ENCODE measurements around the gene SAMD4A.

The SAMD4A gene

DNA sequence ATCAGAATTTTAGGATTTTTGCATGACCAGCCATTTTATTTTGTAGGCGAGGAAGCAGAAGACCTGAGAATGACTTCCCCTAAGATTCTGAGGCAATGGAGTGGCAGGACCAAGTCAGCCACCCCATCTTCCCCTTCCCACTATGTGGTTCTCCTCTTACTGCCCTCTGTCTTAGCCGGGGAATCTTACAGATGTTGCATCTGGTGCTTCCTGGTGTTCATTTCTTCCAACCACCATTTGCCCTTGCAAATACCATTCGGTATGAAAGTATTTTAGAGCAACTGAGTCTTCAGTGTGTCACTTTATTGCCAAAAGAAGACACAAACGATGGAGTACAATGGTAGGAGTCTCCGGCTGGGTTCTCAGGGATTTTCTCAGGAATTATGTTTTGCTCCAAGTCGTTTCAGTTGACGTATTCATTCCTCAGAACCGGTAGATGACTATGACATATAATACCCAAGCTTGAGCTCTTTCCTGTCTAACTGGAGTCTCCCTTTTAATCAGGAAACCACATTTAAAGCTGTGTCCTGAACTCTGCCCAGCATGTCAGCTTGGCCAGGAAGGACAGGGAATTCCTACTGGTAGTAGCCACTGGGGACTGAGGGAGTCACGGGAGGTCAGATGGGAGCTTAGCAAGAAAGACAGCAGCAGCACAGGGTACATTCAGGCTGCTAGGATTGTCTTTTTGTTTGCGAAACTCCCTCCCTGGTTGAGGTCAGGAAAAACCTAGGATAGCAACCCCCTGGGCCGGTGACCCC lies 87.0 kb downstream of the SAMD4A start:
- H3K27me3 ChIP-seq (ENCODE audit: insufficient read depth, low read length) = peaks cover 3% of the 10 kb centered on the region; the same call in 1 of the 2 replicates
- no peak overlapping the region for H3K4me2 ChIP-seq (ENCODE audit: low read length)
- H3K79me2 ChIP-seq (ENCODE audit: insufficient read depth, low read length) = no peaks in the 10 kb centered on the region
- no peak overlapping the region for H2AFZ ChIP-seq (ENCODE audit: low read length)
- TF ChIP-seq, protein P1, sequence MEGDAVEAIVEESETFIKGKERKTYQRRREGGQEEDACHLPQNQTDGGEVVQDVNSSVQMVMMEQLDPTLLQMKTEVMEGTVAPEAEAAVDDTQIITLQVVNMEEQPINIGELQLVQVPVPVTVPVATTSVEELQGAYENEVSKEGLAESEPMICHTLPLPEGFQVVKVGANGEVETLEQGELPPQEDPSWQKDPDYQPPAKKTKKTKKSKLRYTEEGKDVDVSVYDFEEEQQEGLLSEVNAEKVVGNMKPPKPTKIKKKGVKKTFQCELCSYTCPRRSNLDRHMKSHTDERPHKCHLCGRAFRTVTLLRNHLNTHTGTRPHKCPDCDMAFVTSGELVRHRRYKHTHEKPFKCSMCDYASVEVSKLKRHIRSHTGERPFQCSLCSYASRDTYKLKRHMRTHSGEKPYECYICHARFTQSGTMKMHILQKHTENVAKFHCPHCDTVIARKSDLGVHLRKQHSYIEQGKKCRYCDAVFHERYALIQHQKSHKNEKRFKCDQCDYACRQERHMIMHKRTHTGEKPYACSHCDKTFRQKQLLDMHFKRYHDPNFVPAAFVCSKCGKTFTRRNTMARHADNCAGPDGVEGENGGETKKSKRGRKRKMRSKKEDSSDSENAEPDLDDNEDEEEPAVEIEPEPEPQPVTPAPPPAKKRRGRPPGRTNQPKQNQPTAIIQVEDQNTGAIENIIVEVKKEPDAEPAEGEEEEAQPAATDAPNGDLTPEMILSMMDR (IDR thresholded peaks at IDR 0.05; ENCODE audit: low read length) = no peak
- no peak for TF ChIP-seq EZH2 (IDR thresholded peaks at IDR 0.05; ENCODE audit: borderline replicate concordance, low read length)
- no peaks in the 10 kb centered on the region for H3K9me3 ChIP-seq (ENCODE audit: low read length)
- no peaks in the 10 kb centered on the region for H3K9me2 ChIP-seq (ENCODE audit: low read depth, low read length)
- H3F3A ChIP-seq (ENCODE audit: insufficient read depth, low read length) = no peaks in the 10 kb centered on the region
- H4K20me1 ChIP-seq (ENCODE audit: insufficient read depth, low read length) = no peaks in the 10 kb centered on the region
- no peak overlapping the region for H3K9ac ChIP-seq (ENCODE audit: low read length)
- H3K4me3 ChIP-seq (ENCODE audit: low read depth, low read length, poor library complexity, severe bottlenecking) = no peak overlapping the region
- no peaks in the 10 kb centered on the region for H3K4me1 ChIP-seq (ENCODE audit: insufficient read depth, low read length, severe bottlenecking)
- no peaks in the 10 kb centered on the region for H3K36me3 ChIP-seq (ENCODE audit: insufficient read depth, low read length)
- no peak overlapping the region for H3K27ac ChIP-seq (ENCODE audit: low read depth, low read length, poor library complexity, severe bottlenecking)

DNA sequence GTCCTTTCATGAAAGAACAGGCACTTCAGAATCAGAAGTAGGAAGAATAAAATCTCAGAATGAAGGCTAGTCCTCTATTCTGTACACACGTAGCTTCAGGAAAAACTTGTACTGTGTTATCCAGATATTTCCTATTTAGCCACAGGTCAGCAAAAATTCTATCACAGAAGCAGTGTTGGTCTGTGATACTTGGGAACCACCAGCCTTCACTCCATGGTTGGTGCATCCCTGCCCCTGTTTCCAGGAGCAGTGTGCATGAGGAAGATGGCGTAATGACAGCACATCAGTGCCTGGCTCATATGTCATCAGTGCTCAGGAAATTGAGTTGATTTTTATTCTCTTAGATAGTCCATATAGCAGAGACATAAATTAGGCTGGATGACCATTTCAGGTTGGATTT lies 87.7 kb downstream of the SAMD4A start:
- Histone ChIP-seq H3K4me1 (ENCODE audit: insufficient read depth, low read length, severe bottlenecking) (no peaks in the 10 kb centered on the region), H3K9me2 (ENCODE audit: low read depth, low read length) (no peaks in the 10 kb centered on the region), H3K9ac (ENCODE audit: low read length) (no peak overlapping the region), H2AFZ (ENCODE audit: low read length) (no peak overlapping the region), H4K20me1 (ENCODE audit: insufficient read depth, low read length) (no peaks in the 10 kb centered on the region), H3K4me2 (ENCODE audit: low read length) (no peak overlapping the region), H3K4me3 (ENCODE audit: low read depth, low read length, poor library complexity, severe bottlenecking) (no peak overlapping the region), H3K27me3 (ENCODE audit: insufficient read depth, low read length) (0 out of 2 replicates have a peak, but pooled peaks cover 3% of the 10 kb centered on the region), H3F3A (ENCODE audit: insufficient read depth, low read length) (no peaks in the 10 kb centered on the region), H3K36me3 (ENCODE audit: insufficient read depth, low read length) (no peaks in the 10 kb centered on the region), H3K79me2 (ENCODE audit: insufficient read depth, low read length) (no peaks in the 10 kb centered on the region), H3K9me3 (ENCODE audit: low read length) (no peaks in the 10 kb centered on the region), H3K27ac (ENCODE audit: low read depth, low read length, poor library complexity, severe bottlenecking) (no peak overlapping the region)
- TF ChIP-seq, protein P1 (IDR thresholded peaks at IDR 0.05; ENCODE audit: low read length) = no peak
- no peak for TF ChIP-seq EZH2 (IDR thresholded peaks at IDR 0.05; ENCODE audit: borderline replicate concordance, low read length)

DNA sequence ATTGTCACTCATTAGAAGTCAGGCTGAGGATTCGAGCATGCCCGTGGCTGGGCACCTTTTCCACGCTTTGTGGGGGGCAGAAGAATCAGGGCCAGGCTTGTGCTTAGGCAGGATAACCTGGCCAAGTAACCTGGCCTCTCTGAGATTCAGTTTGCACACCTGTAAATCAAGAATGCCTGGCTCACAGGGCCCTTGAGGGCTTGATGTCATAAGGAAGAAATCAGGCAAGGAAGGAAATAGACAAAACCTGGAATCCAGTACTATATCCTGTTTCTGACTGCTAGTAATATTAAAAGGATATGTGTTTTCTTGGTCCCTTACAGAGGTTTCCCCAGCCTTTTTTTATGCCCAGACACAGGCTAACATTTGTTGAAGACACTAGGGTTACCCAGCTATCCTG lies 91.9 kb downstream of the SAMD4A start:
- TF ChIP-seq, protein P1 (IDR thresholded peaks at IDR 0.05; ENCODE audit: low read length) = no peak
- TF ChIP-seq EZH2 (IDR thresholded peaks at IDR 0.05; ENCODE audit: borderline replicate concordance, low read length) = no peak
- H4K20me1 ChIP-seq (ENCODE audit: insufficient read depth, low read length) = no peaks in the 10 kb centered on the region
- H2AFZ ChIP-seq (ENCODE audit: low read length) = no peak overlapping the region

More for the DNA sequence above, 91.9 kb downstream of the SAMD4A start:
- Histone ChIP-seq H3K27ac (ENCODE audit: low read depth, low read length, poor library complexity, severe bottlenecking) (no peak overlapping the region), H3K9me2 (ENCODE audit: low read depth, low read length) (no peaks in the 10 kb centered on the region), H3K9me3 (ENCODE audit: low read length) (no peaks in the 10 kb centered on the region), H3F3A (ENCODE audit: insufficient read depth, low read length) (no peaks in the 10 kb centered on the region), H3K27me3 (ENCODE audit: insufficient read depth, low read length) (no peaks in the 10 kb centered on the region), H3K79me2 (ENCODE audit: insufficient read depth, low read length) (no peaks in the 10 kb centered on the region), H3K4me2 (ENCODE audit: low read length) (no peak overlapping the region), H3K36me3 (ENCODE audit: insufficient read depth, low read length) (no peaks in the 10 kb centered on the region), H3K4me1 (ENCODE audit: insufficient read depth, low read length, severe bottlenecking) (no peaks in the 10 kb centered on the region), H3K4me3 (ENCODE audit: low read depth, low read length, poor library complexity, severe bottlenecking) (no peak overlapping the region), H3K9ac (ENCODE audit: low read length) (no peak overlapping the region)

Data from OCI-LY1 (cell line).